Endothelial cell of umbilical vein (primary cell): ENCODE results near the gene POLE2.

ENCODE experiments used
- CTCF ChIP-seq, 2 donors: IDR thresholded peaks; 1 replicate in 1 of 2; 2 replicates in 1 of 2; pipeline ENCODE4 v1.5.1; 2011; ENCODE audit warnings: low read length in 2 of 2, mild to moderate bottlenecking in 2 of 2, moderate library complexity in 2 of 2, control low read depth in 1 of 2, inconsistent platforms in 1 of 2, low read depth in 1 of 2; ENCODE audit not compliant: insufficient read depth in 1 of 2; ENCODE audit errors: extremely low read depth in 1 of 2
- EZH2 ChIP-seq: IDR thresholded peaks from 2 replicates; pipeline ENCODE4 v1.6.1; 2012; ENCODE audit warnings: borderline replicate concordance, low read depth, mild to moderate bottlenecking, moderate library complexity, low read length, inconsistent platforms; ENCODE audit not compliant: severe bottlenecking
- GATA2 ChIP-seq: IDR thresholded peaks from 2 replicates; pipeline ENCODE4 v1.7.0; 2011; ENCODE audit warnings: low read depth, mild to moderate bottlenecking, moderate library complexity, mixed read lengths, low read length; ENCODE audit not compliant: insufficient read length, insufficient read depth
- JUN ChIP-seq: IDR thresholded peaks from 2 replicates; pipeline ENCODE4 v1.6.1; 2011; ENCODE audit warnings: borderline replicate concordance, low read depth; ENCODE audit not compliant: insufficient read length, insufficient read depth
- MYC ChIP-seq: IDR thresholded peaks from one replicate; pipeline ENCODE4 v1.6.1; 2011; ENCODE audit warnings: mild to moderate bottlenecking, low read depth, low read length
- POLR2AphosphoS5 ChIP-seq: IDR thresholded peaks from 2 replicates; pipeline ENCODE4 v1.6.1; 2012; ENCODE audit warnings: low read depth, mild to moderate bottlenecking, control low read depth, low read length, moderate library complexity; ENCODE audit not compliant: insufficient read depth
- TF ChIP-seq, protein P1 (sequence below): IDR thresholded peaks from 2 replicates; pipeline ENCODE4 v1.6.1; 2011; ENCODE audit not compliant: insufficient read depth, insufficient read length

- no peak for TF ChIP-seq CTCF (IDR thresholded peaks at IDR 0.05; ENCODE audit: extremely low read depth in 1 of 2, insufficient read depth in 1 of 2, low read depth in 1 of 2, low read length in 2 of 2)
- TF ChIP-seq, protein P1, sequence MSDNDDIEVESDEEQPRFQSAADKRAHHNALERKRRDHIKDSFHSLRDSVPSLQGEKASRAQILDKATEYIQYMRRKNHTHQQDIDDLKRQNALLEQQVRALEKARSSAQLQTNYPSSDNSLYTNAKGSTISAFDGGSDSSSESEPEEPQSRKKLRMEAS: no peak
- no peak for TF ChIP-seq MYC
- TF ChIP-seq POLR2AphosphoS5: no peak
- no peak for TF ChIP-seq GATA2
- TF ChIP-seq JUN: no peak
- no peak for TF ChIP-seq EZH2
These were observed 47.2 kb downstream of the POLE2 start for GRCh38 chr14:49640540-49641417.
